DMS 273 (cell line): ENCODE measurements around the gene IDH2.

Experiments
- DNase-seq: peaks from one replicate; lab custom pipeline; 2025; ENCODE audit not compliant: unreplicated experiment; lab: John Stamatoyannopoulos, UW

Gene IDH2

GRCh38 chr15:90064911-90065681 is 37.2 kb downstream of the IDH2 start:
- DNase-seq: no peak

- DNase-seq: no peak
These were observed 38.5 kb downstream of the IDH2 start for GRCh38 chr15:90063770-90064247.

- DNase-seq: no peak
These were observed 39.1 kb downstream of the IDH2 start for GRCh38 chr15:90062973-90063769.

GRCh38 chr15:90062462-90062932 is 39.8 kb downstream of the IDH2 start:
- no peak for DNase-seq

GRCh38 chr15:90062023-90062442 is 40.2 kb downstream of the IDH2 start:
- no peak for DNase-seq

- DNase-seq: no peak
These were observed 41.5 kb downstream of the IDH2 start for GRCh38 chr15:90060797-90061196.

GRCh38 chr15:90059208-90059985 is 42.9 kb downstream of the IDH2 start:
- no peak for DNase-seq

- no peak for DNase-seq
These were observed 43.5 kb downstream of the IDH2 start for GRCh38 chr15:90058775-90059174.

- DNase-seq: no peak
These were observed 44.0 kb downstream of the IDH2 start for GRCh38 chr15:90058308-90058707.

GRCh38 chr15:90056529-90056928 is 45.7 kb downstream of the IDH2 start:
- no peak for DNase-seq

GRCh38 chr15:90055182-90055581 is 47.1 kb downstream of the IDH2 start:
- DNase-seq: no peak

- no peak for DNase-seq
These were observed 47.6 kb downstream of the IDH2 start for GRCh38 chr15:90054618-90055097.

- no peak for DNase-seq
These were observed 48.4 kb downstream of the IDH2 start for GRCh38 chr15:90053685-90054466.

GRCh38 chr15:90051874-90052273 is 50.4 kb downstream of the IDH2 start:
- no peak for DNase-seq

GRCh38 chr15:90049666-90050604 is 52.3 kb downstream of the IDH2 start:
- DNase-seq: no peak

GRCh38 chr15:90049030-90049429 is 53.2 kb downstream of the IDH2 start:
- no peak for DNase-seq

- DNase-seq: no peak
These were observed 54.2 kb downstream of the IDH2 start for GRCh38 chr15:90047956-90048575.

- peak; percentile 6 for DNase-seq
These were observed 55.3 kb downstream of the IDH2 start for GRCh38 chr15:90046911-90047392.

- DNase-seq: no peak
These were observed 56.0 kb downstream of the IDH2 start for GRCh38 chr15:90046289-90046688.
